Heart right ventricle (tissue), 16 donors: ENCODE data around the gene RNF111. TPM values are rescaled to one million over a fixed set of nuclear protein-coding genes. Genes with fewer than 3 reads are reported as not detected.

Experiments used
- ATAC-seq, 8 donors: fragments of 200-7000 bp; cut with Tn5 transposase; one replicate each; pipeline ENCODE4 v1.9.1; 2020; ENCODE audit warnings: mild to moderate bottlenecking in 8 of 8, moderate library complexity in 8 of 8, moderate number of reproducible peaks in 1 of 8
- DNase-seq, 2 donors: peaks; one replicate each; pipeline ENCODE4 v3.0.0-alpha.2; 2020
- H3K27ac ChIP-seq, 10 donors: fragments of 200-600 bp; sonication (generic) in 2 of 10; one replicate each; pipeline versions ENCODE4 v1.5.0 to v1.8.0; 2020 to 2022; ENCODE audit warnings: mild to moderate bottlenecking in 3 of 10
- H3K27me3 ChIP-seq, 7 donors: fragments of 200-600 bp; one replicate each; pipeline ENCODE4 v1.8.0; 2021 to 2022; ENCODE audit warnings: mild to moderate bottlenecking in 2 of 7
- H3K36me3 ChIP-seq, 9 donors: fragments of 200-600 bp; sonication (generic) in 1 of 9; one replicate each; pipeline versions ENCODE4 v1.5.0 to v1.8.0; 2020 to 2022; ENCODE audit warnings: mild to moderate bottlenecking in 2 of 9
- H3K4me1 ChIP-seq, 9 donors: fragments of 200-600 bp; sonication (generic) in 1 of 9; one replicate each; pipeline versions ENCODE4 v1.5.0 to v1.8.0; 2020 to 2022; ENCODE audit warnings: mild to moderate bottlenecking in 4 of 9
- H3K4me3 ChIP-seq, 10 donors: fragments of 200-600 bp; sonication (generic) in 2 of 10; one replicate each; pipeline versions ENCODE4 v1.5.0 to v1.8.0; 2020 to 2022; ENCODE audit warnings: mild to moderate bottlenecking in 7 of 10, moderate library complexity in 2 of 10
- H3K9me3 ChIP-seq, 11 donors: fragments of 200-600 bp in 10 of 11; sonication (generic) in 2 of 11; one replicate each; pipeline versions ENCODE4 v1.5.0 to v1.8.0; 2013 to 2022; ENCODE audit warnings: mild to moderate bottlenecking in 2 of 11, control low read depth in 1 of 11, moderate library complexity in 1 of 11
- CTCF ChIP-seq, 9 donors: fragments of 200-600 bp; sonication (generic) in 2 of 9; IDR thresholded peaks; one replicate each; pipeline versions ENCODE4 v1.5.0 to v1.8.0; 2021 to 2022; ENCODE audit warnings: antibody characterized with exemption in 9 of 9, mild to moderate bottlenecking in 5 of 9, moderate library complexity in 1 of 9
- WGBS, 2 donors: extraction: QIAGEN DNeasy Blood & Tissue Kit; methylation state at CpG; one replicate each; pipeline ENCODE4 v1.1.7; 2013; ENCODE audit warnings: inconsistent platforms in 1 of 2; 5-methylcytosine and 5-hydroxymethylcytosine counted together
- intact Hi-C, 10 donors: fragments of 100-400 bp; cut with DNase I; formaldehyde crosslinking; loops; one replicate each; pipeline versions ENCODE4 v1.11.1 to v1.14.2; 2022
- polyA plus RNA-seq, 2 donors: library from polyadenylated mRNA; stranded (reverse); fragments of 200-250 nt; gene quantifications; one replicate each; pipeline ENCODE4 v1.2.3, GENCODE V29; 2013
- total RNA-seq, 10 donors: library from RNA; stranded (reverse); fragmentation: NEBNext Ultra II Directional in 3 of 10; extraction: Animal tissue kit (Norgen Biotek cat#: 25700) in 3 of 10; gene quantifications; one replicate each; pipeline versions ENCODE4 v1.2.1 to v1.2.4, GENCODE V29; 2021 to 2023
- donor health status: Arrhythmogenic right ventricular cardiomyopathy.
- donor health status: ischemic (EF 13 %, LVEDD 7.1; RV severe dilation, severe dysfunction).
- donor health status: healthy with polysubstance abuse.
- donor health status: DM: no; HTN: yes; CAD: no.
- donor health status: DM: no; HTN: no; CAD: no.
- donor health status: ischemic (EF 25% LVEDD 6.9; RV normal size, moderate dysfunction).
- donor health status: ischemic (EF 25% LVEDD 5.7; RV mildly dilated, moderate dysfunction).
- donor health status: healthy.
- donor health status: DM: yes; HTN: yes; CAD: no.
- donor health status: Ischemic cardiomyopathy.
- donor health status: ischemic (EF 35%, LVEDD 5.7; RV mildly dilated, moderate dysfunction).
- donor health status: nonischemic (EF 11% LVEDD 7.7; RV severe dilation, severe dysfunction).
- donor health status: DM: yes; HTN: yes; CAD: no.
- donor health status: PGD.
- donor health status: ischemic (EF 29% LVEDD 5.4; RV normal size, mild dysfunction).
- donor health status: nonischemic (EF 23%, LVEDD 6.1; RV moderate dilation, normal function).

Gene RNF111
- total and polyA plus RNA-seq, 12 donors: 6.0 to 28.7 (median 23.5) TPM

- TF ChIP-seq CTCF (IDR thresholded peaks at IDR 0.05): no peak
- Histone ChIP-seq H3K4me1 (peaks cover 0 to 9% (median 0%) of the 10 kb centered on the region in 9 donors), H3K36me3 (peaks cover 0 to 72% (median 11%) of the 10 kb centered on the region in 9 donors), H3K4me3 (no peak overlapping the region), H3K9me3 (no peaks in the 10 kb centered on the region), H3K27ac (no peak overlapping the region), H3K27me3 (no peaks in the 10 kb centered on the region)
- no peak for ATAC-seq
- no peak for DNase-seq
- 96 to 98% methylated on average over 2 of the region's 2 CpGs for WGBS, 2 donors
- intact Hi-C loops: no loop called here
These were observed 66.0 kb downstream of the RNF111 start for GRCh38 chr15:59053482-59053881.

- intact Hi-C loops: no loop called here
- TF ChIP-seq CTCF (IDR thresholded peaks at IDR 0.05): no peak
- 96 to 100% methylated on average over 2 of the region's 2 CpGs for WGBS, 2 donors
- H3K27me3 ChIP-seq: no peaks in the 10 kb centered on the region
- ATAC-seq: no peak
- no peak for DNase-seq
- H3K4me3 ChIP-seq: no peak overlapping the region
- no peak overlapping the region for H3K27ac ChIP-seq
- H3K4me1 ChIP-seq: peaks cover 0 to 9% (median 0%) of the 10 kb centered on the region in 9 donors
- H3K9me3 ChIP-seq: no peaks in the 10 kb centered on the region
- H3K36me3 ChIP-seq: peaks cover 0 to 100% (median 46%) of the 10 kb centered on the region in 9 donors
These were observed 71.7 kb downstream of the RNF111 start for GRCh38 chr15:59059076-59059597.

- no peak for ATAC-seq
- Histone ChIP-seq H3K27me3 (no peaks in the 10 kb centered on the region), H3K27ac (no peak overlapping the region), H3K4me3 (no peak overlapping the region), H3K4me1 (peaks cover 0 to 9% (median 0%) of the 10 kb centered on the region in 9 donors), H3K9me3 (no peaks in the 10 kb centered on the region), H3K36me3 (peaks cover 0 to 100% (median 46%) of the 10 kb centered on the region in 9 donors)
- DNase-seq: no peak
- TF ChIP-seq CTCF (IDR thresholded peaks at IDR 0.05): no peak
- WGBS, 2 donors: 93 to 95% methylated on average over 4 of the region's 4 CpGs
- intact Hi-C loops: no loop called here
These were observed 72.9 kb downstream of the RNF111 start for GRCh38 chr15:59060348-59060747.

GRCh38 chr15:59063042-59063441, 75.6 kb downstream of the RNF111 start:
- intact Hi-C loops: no loop called here
- H3K36me3 ChIP-seq: peaks cover 0 to 100% (median 69%) of the 10 kb centered on the region in 9 donors
- ATAC-seq: peak in 1 of 8 donors; percentile 63

More at GRCh38 chr15:59063042-59063441, 75.6 kb downstream of the RNF111 start:
- TF ChIP-seq CTCF (IDR thresholded peaks at IDR 0.05): no peak
- Histone ChIP-seq H3K27ac (no peak overlapping the region), H3K4me1 (peaks cover 0 to 9% (median 0%) of the 10 kb centered on the region in 9 donors), H3K27me3 (no peaks in the 10 kb centered on the region), H3K9me3 (no peaks in the 10 kb centered on the region), H3K4me3 (no peak overlapping the region)
- WGBS, 2 donors: 70 to 72% methylated on average over 4 of the region's 4 CpGs
- no peak for DNase-seq
